ENCODE measurements around the gene DHRS4. TPM values are rescaled to one million over a fixed set of nuclear protein-coding genes. Genes with fewer than 3 reads are reported as not detected.

Gene DHRS4
- total RNA-seq, 1 experiment from 2014 or later: 12.7 TPM

GRCh38 chr14:23916446-23916845, 37.1 kb upstream of the DHRS4 start:
- Histone ChIP-seq H3K79me1 (ENCODE audit: insufficient read depth, low read depth, low read length, poor library complexity, severe bottlenecking) (no peaks in the 10 kb centered on the region), H2BK120ac (ENCODE audit: low read depth, low read length, poor library complexity, severe bottlenecking) (no peak overlapping the region), H2BK15ac (ENCODE audit: low read depth, low read length) (no peak overlapping the region)

More at GRCh38 chr14:23916446-23916845, 37.1 kb upstream of the DHRS4 start:
- Histone ChIP-seq H3K9me3 (ENCODE audit: control insufficient read depth, low read depth, low read length) (no peaks in the 10 kb centered on the region), H3K14ac (ENCODE audit: insufficient read depth, low read length) (no peak overlapping the region), H3K27ac (ENCODE audit: insufficient read length, low read depth, low read length) (no peak overlapping the region), H2AK5ac (ENCODE audit: insufficient read length, low read length) (no peak overlapping the region), H4K8ac (replicated peaks; ENCODE audit: insufficient read length, low read depth, low read length) (no peak overlapping the region), H4K5ac (ENCODE audit: insufficient read length, low read depth, low read length) (no peak overlapping the region), H3K9ac (ENCODE audit: extremely low read depth, insufficient read length, low read length) (no peak overlapping the region), H3K4me2 (ENCODE audit: insufficient read depth, insufficient read length, low read length) (no peak overlapping the region), H3K79me2 (ENCODE audit: insufficient read depth, low read length) (no peaks in the 10 kb centered on the region), H4K20me1 (ENCODE audit: control insufficient read depth, insufficient read depth, insufficient read length) (no peaks in the 10 kb centered on the region), H3K56ac (ENCODE audit: insufficient read length, low read depth, low read length) (no peak overlapping the region), H3K18ac (ENCODE audit: insufficient read length, low read depth, low read length) (no peak overlapping the region), H3T11ph (ENCODE audit: low read length) (no peak overlapping the region), H4K91ac (ENCODE audit: insufficient read length, low read depth, low read length) (no peak overlapping the region), H2BK5ac (ENCODE audit: insufficient read length, low read length) (no peak overlapping the region), H3K4me1 (ENCODE audit: insufficient read depth, low read length) (no peaks in the 10 kb centered on the region), H2AFZ (ENCODE audit: low read length) (no peak overlapping the region), H3K23ac (ENCODE audit: insufficient read length, low read depth, low read length) (no peak overlapping the region), H3K23me2 (ENCODE audit: insufficient read length, low read depth, low read length, poor library complexity, severe bottlenecking) (no peaks in the 10 kb centered on the region), H2BK12ac (ENCODE audit: insufficient read length, low read depth, low read length) (no peak overlapping the region), H3K27me3 (ENCODE audit: insufficient read depth, low read length) (no peaks in the 10 kb centered on the region), H2BK20ac (ENCODE audit: low read depth, low read length, poor library complexity, severe bottlenecking) (no peak overlapping the region), H3K4ac (ENCODE audit: low read depth, low read length) (no peak overlapping the region)
- Mint-ChIP-seq H3K4me1 (peaks cover under 1 to 7% of the 10 kb centered on the region in 2 experiments), H3K27ac (no peak overlapping the region), H3K9me3 (peaks cover 13 to 19% of the 10 kb centered on the region in 2 experiments), H3K4me3 (no peak overlapping the region), H3K27me3 (ENCODE audit: low read depth) (peaks cover 2% of the 10 kb centered on the region; the same call in 1 of the 2 replicates), H3K36me3 (ENCODE audit: insufficient read depth in 1 of 3, low read depth in 3 of 3) (peaks cover 0 to 3% (median 1%) of the 10 kb centered on the region in 3 experiments; a peak in 2 of 7 replicates)
- TF ChIP-seq, protein P1, sequence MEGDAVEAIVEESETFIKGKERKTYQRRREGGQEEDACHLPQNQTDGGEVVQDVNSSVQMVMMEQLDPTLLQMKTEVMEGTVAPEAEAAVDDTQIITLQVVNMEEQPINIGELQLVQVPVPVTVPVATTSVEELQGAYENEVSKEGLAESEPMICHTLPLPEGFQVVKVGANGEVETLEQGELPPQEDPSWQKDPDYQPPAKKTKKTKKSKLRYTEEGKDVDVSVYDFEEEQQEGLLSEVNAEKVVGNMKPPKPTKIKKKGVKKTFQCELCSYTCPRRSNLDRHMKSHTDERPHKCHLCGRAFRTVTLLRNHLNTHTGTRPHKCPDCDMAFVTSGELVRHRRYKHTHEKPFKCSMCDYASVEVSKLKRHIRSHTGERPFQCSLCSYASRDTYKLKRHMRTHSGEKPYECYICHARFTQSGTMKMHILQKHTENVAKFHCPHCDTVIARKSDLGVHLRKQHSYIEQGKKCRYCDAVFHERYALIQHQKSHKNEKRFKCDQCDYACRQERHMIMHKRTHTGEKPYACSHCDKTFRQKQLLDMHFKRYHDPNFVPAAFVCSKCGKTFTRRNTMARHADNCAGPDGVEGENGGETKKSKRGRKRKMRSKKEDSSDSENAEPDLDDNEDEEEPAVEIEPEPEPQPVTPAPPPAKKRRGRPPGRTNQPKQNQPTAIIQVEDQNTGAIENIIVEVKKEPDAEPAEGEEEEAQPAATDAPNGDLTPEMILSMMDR (conservative IDR thresholded peaks at IDR 0.05): no peak
- no peak for DNase-seq
- WGBS (ENCODE audit: extremely low coverage, insufficient read length, low lambda C conversion rate): no CpG with 5 or more reads among the region's 5 CpGs

Measured in H9 (cell line).